ENCODE data around the gene NUAK2. TPM values are rescaled to one million over a fixed set of nuclear protein-coding genes. Genes with fewer than 3 reads are reported as not detected.

The NUAK2 gene
- total and polyA plus RNA-seq, 2 donors (not counting 3 experiments of a cell fraction or from before 2014, with no cell fraction given): 1.8 to 2.5 TPM

DNA sequence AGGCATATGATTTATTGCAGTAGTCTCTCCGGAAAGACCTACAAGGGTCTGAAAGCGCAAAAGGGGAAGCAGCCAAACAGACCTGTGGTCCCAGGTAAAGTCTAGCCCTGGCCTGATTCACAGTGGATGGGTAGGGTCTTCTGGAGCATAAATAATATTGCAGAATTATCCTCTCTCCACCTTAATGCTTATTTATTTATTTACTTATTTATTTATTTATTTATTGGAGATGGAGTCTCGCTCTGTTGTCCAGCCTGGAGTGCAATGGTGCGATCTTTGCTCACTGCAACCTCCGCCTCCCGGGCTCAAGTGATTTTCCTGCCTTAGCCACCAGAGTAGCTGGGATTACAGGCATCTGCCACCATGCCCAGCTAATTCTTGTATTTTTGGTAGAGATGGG lies 46.9 kb upstream of the NUAK2 start:
- H3K4me3 ChIP-seq (replicated peaks in 1 of 3; ENCODE audit: insufficient read depth in 1 of 3, low read depth in 1 of 3, low read length in 3 of 3): no peak overlapping the region
- H3K27me3 ChIP-seq (ENCODE audit: control insufficient read depth in 2 of 2, insufficient read depth in 2 of 2, low read length in 2 of 2): peaks cover 19 to 35% of the 10 kb centered on the region in 2 experiments
- no peak overlapping the region for H3K9ac ChIP-seq (replicated peaks; ENCODE audit: extremely low read depth, insufficient read depth, low read length)
- intact Hi-C loops (cut with micrococcal nuclease) (no loop called here), dilution Hi-C loops (cut with MboI; ENCODE audit: extremely low pct_ligation_motif_present, low sequenced_read_pairs) (no loop called here)
- no peak overlapping the region for H3K27ac ChIP-seq (ENCODE audit: insufficient read depth, low read depth, low read length)
- TF ChIP-seq, protein P1, sequence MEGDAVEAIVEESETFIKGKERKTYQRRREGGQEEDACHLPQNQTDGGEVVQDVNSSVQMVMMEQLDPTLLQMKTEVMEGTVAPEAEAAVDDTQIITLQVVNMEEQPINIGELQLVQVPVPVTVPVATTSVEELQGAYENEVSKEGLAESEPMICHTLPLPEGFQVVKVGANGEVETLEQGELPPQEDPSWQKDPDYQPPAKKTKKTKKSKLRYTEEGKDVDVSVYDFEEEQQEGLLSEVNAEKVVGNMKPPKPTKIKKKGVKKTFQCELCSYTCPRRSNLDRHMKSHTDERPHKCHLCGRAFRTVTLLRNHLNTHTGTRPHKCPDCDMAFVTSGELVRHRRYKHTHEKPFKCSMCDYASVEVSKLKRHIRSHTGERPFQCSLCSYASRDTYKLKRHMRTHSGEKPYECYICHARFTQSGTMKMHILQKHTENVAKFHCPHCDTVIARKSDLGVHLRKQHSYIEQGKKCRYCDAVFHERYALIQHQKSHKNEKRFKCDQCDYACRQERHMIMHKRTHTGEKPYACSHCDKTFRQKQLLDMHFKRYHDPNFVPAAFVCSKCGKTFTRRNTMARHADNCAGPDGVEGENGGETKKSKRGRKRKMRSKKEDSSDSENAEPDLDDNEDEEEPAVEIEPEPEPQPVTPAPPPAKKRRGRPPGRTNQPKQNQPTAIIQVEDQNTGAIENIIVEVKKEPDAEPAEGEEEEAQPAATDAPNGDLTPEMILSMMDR (IDR thresholded peaks at IDR 0.05; ENCODE audit: extremely low read depth in 1 of 2, insufficient read depth in 1 of 2, low read depth in 1 of 2, low read length in 2 of 2): no peak
- TF ChIP-seq GATA2 (IDR thresholded peaks at IDR 0.05; ENCODE audit: insufficient read depth, insufficient read length, low read depth, low read length) (no peak), JUN (IDR thresholded peaks at IDR 0.05; ENCODE audit: borderline replicate concordance, insufficient read depth, insufficient read length, low read depth) (no peak), EZH2 (IDR thresholded peaks at IDR 0.05; ENCODE audit: borderline replicate concordance, low read depth, low read length, severe bottlenecking) (no peak), POLR2A (IDR thresholded peaks at IDR 0.05; ENCODE audit: low read depth, low read length) (no peak), POLR2AphosphoS5 (IDR thresholded peaks at IDR 0.05; ENCODE audit: insufficient read depth, low read depth, low read length) (no peak), FOS (IDR thresholded peaks at IDR 0.05; ENCODE audit: borderline replicate concordance, insufficient read depth, low read length) (no peak), MYC (IDR thresholded peaks at IDR 0.05; ENCODE audit: low read depth, low read length) (no peak)
- TF ChIP-seq, protein P2, sequence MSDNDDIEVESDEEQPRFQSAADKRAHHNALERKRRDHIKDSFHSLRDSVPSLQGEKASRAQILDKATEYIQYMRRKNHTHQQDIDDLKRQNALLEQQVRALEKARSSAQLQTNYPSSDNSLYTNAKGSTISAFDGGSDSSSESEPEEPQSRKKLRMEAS (IDR thresholded peaks at IDR 0.05; ENCODE audit: insufficient read depth, insufficient read length): no peak
- H4K20me1 ChIP-seq (replicated peaks; ENCODE audit: control insufficient read depth, extremely low read depth, insufficient read depth, low read length): no peaks in the 10 kb centered on the region
- H2AFZ ChIP-seq (ENCODE audit: low read depth, low read length): no peak overlapping the region
- FAIRE-seq (no peak), DNase-seq (ENCODE audit: low read depth, low spot score) (no peak)
- no peaks in the 10 kb centered on the region for H3K9me3 ChIP-seq (replicated peaks; ENCODE audit: control insufficient read depth, insufficient read depth, low read length)
- H3K4me2 ChIP-seq (ENCODE audit: insufficient read depth, low read length): no peak overlapping the region
- CTCF ChIA-PET: interaction anchor here (1.2 to 1.4 kb wide), 2 partner anchors 14 to 117 kb away, joined by 4 to 7 read pairs; no protein-coding TSS in a partner anchor
- BruUV-seq (replicated peaks): no TSS peak
- POLR2A ChIA-PET: no interaction called here
- H3K36me3 ChIP-seq (ENCODE audit: control insufficient read depth in 2 of 2, extremely low read depth in 1 of 2, insufficient read depth in 2 of 2, low read length in 2 of 2): no peaks in the 10 kb centered on the region
- no peaks in the 10 kb centered on the region for H3K9me1 ChIP-seq (replicated peaks; ENCODE audit: control insufficient read depth, extremely low read depth, insufficient read depth, low read length)
- H3K79me2 ChIP-seq (ENCODE audit: control insufficient read depth, insufficient read depth, low read length): no peaks in the 10 kb centered on the region
- no peaks in the 10 kb centered on the region for H3K4me1 ChIP-seq (ENCODE audit: control insufficient read depth, extremely low read depth, insufficient read depth, low read length)
